Measurements from ENCODE around the gene CCDC124. TPM values are rescaled to one million over a fixed set of nuclear protein-coding genes. Genes with fewer than 3 reads are reported as not detected.
"Not testable (repeated sequence)": the region's sequence is repeated elsewhere in the genome, so short reads cannot be mapped to it uniquely, and the experiment has no call there.

CCDC124 gene
- polyA plus RNA-seq = 49.7 TPM
- long read RNA-seq, donor 1, transcript CCDC124-201 (5 exons, 938 nt) = major isoform, 13 of 21 reads
- long read RNA-seq, donor 1, partial matches to known transcripts = 7 of 21 reads
- long read RNA-seq, donor 1, other reads (novel, unspliced or antisense) = 0 of 21 reads
- long read RNA-seq, donor 2, transcript CCDC124-201 (5 exons, 938 nt) = major isoform, 16 of 39 reads
- long read RNA-seq, donor 2, partial matches to known transcripts = 22 of 39 reads
- long read RNA-seq, donor 2, other reads (novel, unspliced or antisense) = 0 of 39 reads
- long read RNA-seq, donor 3 = 0 reads
- long read RNA-seq, donor 4, partial matches to known transcripts = 0 of 2 reads
- long read RNA-seq, donor 4, other reads (novel, unspliced or antisense) = 0 of 2 reads
- long read RNA-seq, donor 5, transcript CCDC124-201 (5 exons, 938 nt) = major isoform, 11 of 16 reads
- long read RNA-seq, donor 5, partial matches to known transcripts = 5 of 16 reads
- long read RNA-seq, donor 5, other reads (novel, unspliced or antisense) = 0 of 16 reads
- long read RNA-seq, donor 6, transcript CCDC124-201 (5 exons, 938 nt) = major isoform, 16 of 41 reads
- long read RNA-seq, donor 6, partial matches to known transcripts = 17 of 41 reads
- long read RNA-seq, donor 6, other reads (novel, unspliced or antisense) = 7 of 41 reads
- long read RNA-seq, donor 7, transcript CCDC124-201 (5 exons, 938 nt) = major isoform, 14 of 20 reads
- long read RNA-seq, donor 7, partial matches to known transcripts = 6 of 20 reads
- long read RNA-seq, donor 7, other reads (novel, unspliced or antisense) = 0 of 20 reads
- long read RNA-seq, donor 8, transcript CCDC124-201 (5 exons, 938 nt) = major isoform, 26 of 37 reads
- long read RNA-seq, donor 8, partial matches to known transcripts = 11 of 37 reads
- long read RNA-seq, donor 8, other reads (novel, unspliced or antisense) = 0 of 37 reads
- long read RNA-seq, donor 9, transcript CCDC124-201 (5 exons, 938 nt) = major isoform, 15 of 28 reads
- long read RNA-seq, donor 9, partial matches to known transcripts = 13 of 28 reads
- long read RNA-seq, donor 9, other reads (novel, unspliced or antisense) = 0 of 28 reads
- long read RNA-seq, donor 10, transcript CCDC124-201 (5 exons, 938 nt) = major isoform, 20 of 33 reads
- long read RNA-seq, donor 10, partial matches to known transcripts = 13 of 33 reads
- long read RNA-seq, donor 10, other reads (novel, unspliced or antisense) = 0 of 33 reads
- long read RNA-seq, donor 11, transcript CCDC124-201 (5 exons, 938 nt) = major isoform, 21 of 28 reads
- long read RNA-seq, donor 11, partial matches to known transcripts = 7 of 28 reads
- long read RNA-seq, donor 11, other reads (novel, unspliced or antisense) = 0 of 28 reads

- no CpG with 5 or more reads among the region's 64 CpGs for WGBS (ENCODE audit: insufficient coverage, low lambda C conversion rate)
- H3K27ac ChIP-seq (ENCODE audit: low read length) = peak within 1 kb of the TSS; percentile 49
- H3K27me3 ChIP-seq (ENCODE audit: control insufficient read depth, insufficient read depth, low read length) = peaks cover 7% of the 10 kb centered on the region
- peaks cover 10% of the 10 kb centered on the region for H3K4me1 ChIP-seq (ENCODE audit: control insufficient read depth, insufficient read depth, low read length)
- DNase-seq = peak; percentile 92 to 94
- H3K36me3 ChIP-seq (ENCODE audit: control insufficient read depth, insufficient read depth, low read length) = peaks cover 9% of the 10 kb centered on the region
- H3K9me3 ChIP-seq (ENCODE audit: control insufficient read depth, low read depth, low read length) = no peaks in the 10 kb centered on the region
- peak within 1 kb of the TSS; percentile 84 for H3K4me3 ChIP-seq (ENCODE audit: low read length)
Measured at GRCh38 chr19:17932485-17933338, at the start of gene CCDC124. TSS of gene CCDC124 (plus strand) at chr19:17933015. CDS start at chr19:17936421, 3,406 bp downstream.

- no peaks in the 10 kb centered on the region for H3K4me1 ChIP-seq (ENCODE audit: control insufficient read depth, insufficient read depth, low read length)
- no peaks in the 10 kb centered on the region for H3K9me3 ChIP-seq (ENCODE audit: control insufficient read depth, low read depth, low read length)
- H3K36me3 ChIP-seq (ENCODE audit: control insufficient read depth, insufficient read depth, low read length) = no peaks in the 10 kb centered on the region
- H3K4me3 ChIP-seq (ENCODE audit: low read length) = no peak overlapping the region
- DNase-seq = no peak
- no peak overlapping the region for H3K27ac ChIP-seq (ENCODE audit: low read length)
- no CpG with 5 or more reads among the region's 33 CpGs for WGBS (ENCODE audit: insufficient coverage, low lambda C conversion rate)
- H3K27me3 ChIP-seq (ENCODE audit: control insufficient read depth, insufficient read depth, low read length) = no peaks in the 10 kb centered on the region
Measured at GRCh38 chr19:17883627-17884410, 49.0 kb upstream of the CCDC124 start.

GRCh38 chr19:17886515-17886914, 46.3 kb upstream of the CCDC124 start:
- H3K4me3 ChIP-seq (ENCODE audit: low read length) = no peak overlapping the region
- no peaks in the 10 kb centered on the region for H3K4me1 ChIP-seq (ENCODE audit: control insufficient read depth, insufficient read depth, low read length)
- WGBS (ENCODE audit: insufficient coverage, low lambda C conversion rate) = no CpG with 5 or more reads among the region's 7 CpGs
- no peaks in the 10 kb centered on the region for H3K36me3 ChIP-seq (ENCODE audit: control insufficient read depth, insufficient read depth, low read length)
- no peaks in the 10 kb centered on the region for H3K27me3 ChIP-seq (ENCODE audit: control insufficient read depth, insufficient read depth, low read length)
- H3K27ac ChIP-seq (ENCODE audit: low read length) = no peak overlapping the region
- DNase-seq = no peak
- H3K9me3 ChIP-seq (ENCODE audit: control insufficient read depth, low read depth, low read length) = no peaks in the 10 kb centered on the region

GRCh38 chr19:17887221-17887620, 45.6 kb upstream of the CCDC124 start:
- not testable (repeated sequence) for DNase-seq; H3K9me3 ChIP-seq (ENCODE audit: control insufficient read depth, low read depth, low read length); H3K4me1 ChIP-seq (ENCODE audit: control insufficient read depth, insufficient read depth, low read length); H3K36me3 ChIP-seq (ENCODE audit: control insufficient read depth, insufficient read depth, low read length); H3K4me3 ChIP-seq (ENCODE audit: low read length); H3K27me3 ChIP-seq (ENCODE audit: control insufficient read depth, insufficient read depth, low read length); H3K27ac ChIP-seq (ENCODE audit: low read length)
- WGBS (ENCODE audit: insufficient coverage, low lambda C conversion rate) = 100% methylated on average over 1 of the region's 4 CpGs

- no peaks in the 10 kb centered on the region for H3K27me3 ChIP-seq (ENCODE audit: control insufficient read depth, insufficient read depth, low read length)
- WGBS (ENCODE audit: insufficient coverage, low lambda C conversion rate) = no CpG with 5 or more reads among the region's 7 CpGs
- no peak overlapping the region for H3K4me3 ChIP-seq (ENCODE audit: low read length)
- H3K9me3 ChIP-seq (ENCODE audit: control insufficient read depth, low read depth, low read length) = no peaks in the 10 kb centered on the region
- H3K4me1 ChIP-seq (ENCODE audit: control insufficient read depth, insufficient read depth, low read length) = no peaks in the 10 kb centered on the region
- H3K36me3 ChIP-seq (ENCODE audit: control insufficient read depth, insufficient read depth, low read length) = no peaks in the 10 kb centered on the region
- no peak for DNase-seq
- no peak overlapping the region for H3K27ac ChIP-seq (ENCODE audit: low read length)
Measured at GRCh38 chr19:17888260-17888659, 44.6 kb upstream of the CCDC124 start.

GRCh38 chr19:17889609-17890214, 43.1 kb upstream of the CCDC124 start:
- DNase-seq = peak in 1 of 2 donors; percentile 22

GRCh38 chr19:17893766-17894165, 39.0 kb upstream of the CCDC124 start:
- Histone ChIP-seq H3K36me3 (ENCODE audit: control insufficient read depth, insufficient read depth, low read length) (no peaks in the 10 kb centered on the region), H3K4me1 (ENCODE audit: control insufficient read depth, insufficient read depth, low read length) (no peaks in the 10 kb centered on the region), H3K27ac (ENCODE audit: low read length) (no peak overlapping the region), H3K9me3 (ENCODE audit: control insufficient read depth, low read depth, low read length) (no peaks in the 10 kb centered on the region), H3K27me3 (ENCODE audit: control insufficient read depth, insufficient read depth, low read length) (no peaks in the 10 kb centered on the region), H3K4me3 (ENCODE audit: low read length) (no peak overlapping the region)
- no peak for DNase-seq
- WGBS (ENCODE audit: insufficient coverage, low lambda C conversion rate) = no CpG with 5 or more reads among the region's 9 CpGs

More at GRCh38 chr19:17889609-17890214, 43.1 kb upstream of the CCDC124 start:
- no peak overlapping the region for H3K27ac ChIP-seq (ENCODE audit: low read length)
- no peaks in the 10 kb centered on the region for H3K9me3 ChIP-seq (ENCODE audit: control insufficient read depth, low read depth, low read length)
- no peaks in the 10 kb centered on the region for H3K36me3 ChIP-seq (ENCODE audit: control insufficient read depth, insufficient read depth, low read length)
- H3K4me3 ChIP-seq (ENCODE audit: low read length) = no peak overlapping the region
- H3K4me1 ChIP-seq (ENCODE audit: control insufficient read depth, insufficient read depth, low read length) = no peaks in the 10 kb centered on the region
- WGBS (ENCODE audit: insufficient coverage, low lambda C conversion rate) = no CpG with 5 or more reads among the region's 18 CpGs
- no peaks in the 10 kb centered on the region for H3K27me3 ChIP-seq (ENCODE audit: control insufficient read depth, insufficient read depth, low read length)

GRCh38 chr19:17902701-17903100, 30.1 kb upstream of the CCDC124 start:
- no peaks in the 10 kb centered on the region for H3K9me3 ChIP-seq (ENCODE audit: control insufficient read depth, low read depth, low read length)
- H3K4me1 ChIP-seq (ENCODE audit: control insufficient read depth, insufficient read depth, low read length) = no peaks in the 10 kb centered on the region
- no peaks in the 10 kb centered on the region for H3K27me3 ChIP-seq (ENCODE audit: control insufficient read depth, insufficient read depth, low read length)
- no peaks in the 10 kb centered on the region for H3K36me3 ChIP-seq (ENCODE audit: control insufficient read depth, insufficient read depth, low read length)
- DNase-seq = no peak
- no CpG with 5 or more reads among the region's 6 CpGs for WGBS (ENCODE audit: insufficient coverage, low lambda C conversion rate)
- no peak overlapping the region for H3K27ac ChIP-seq (ENCODE audit: low read length)
- H3K4me3 ChIP-seq (ENCODE audit: low read length) = no peak overlapping the region

Data from large intestine (tissue), 12 donors.